Amniotic epithelial cell (primary cell): ENCODE measurements around the gene OAT.
"Not testable (repeated sequence)": the region's sequence is repeated elsewhere in the genome, so short reads cannot be mapped to it uniquely, and the experiment has no call there.

Source experiments
- DNase-seq: peaks from one replicate; pipeline ENCODE4 v3.0.0-alpha.2; 2010; ENCODE audit warnings: low read depth

OAT gene

GRCh38 chr10:124447751-124448466 lies 29.2 kb upstream of the OAT start:
- DNase-seq: no peak

- no peak for DNase-seq
Observed at GRCh38 chr10:124446830-124447750, 28.4 kb upstream of the OAT start.

- not testable (repeated sequence) for DNase-seq
Observed at GRCh38 chr10:124441694-124442093, 23.0 kb upstream of the OAT start.

DNA sequence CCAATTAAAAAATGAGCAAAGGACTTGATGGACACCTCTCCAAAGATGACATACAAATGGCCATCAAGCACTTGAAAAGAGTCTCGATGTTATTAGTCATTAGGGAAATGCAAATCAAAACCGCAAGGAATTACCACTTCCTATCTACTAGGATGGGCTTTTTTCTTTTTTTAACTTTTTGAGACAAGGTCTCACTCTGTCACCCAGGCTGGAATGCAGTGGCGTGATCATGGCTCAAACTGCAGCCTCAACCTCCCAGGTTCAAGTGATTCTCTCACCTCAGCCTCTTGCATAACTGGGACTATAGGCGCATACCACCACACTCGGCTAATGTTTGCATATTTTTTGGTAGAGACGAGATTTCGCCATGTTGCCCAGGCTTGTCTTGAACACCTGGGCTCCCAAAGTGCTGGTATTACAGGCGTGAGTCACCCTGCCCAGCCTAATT lies 17.5 kb upstream of the OAT start:
- no peak for DNase-seq

GRCh38 chr10:124435683-124436082 lies 17.0 kb upstream of the OAT start:
- not testable (repeated sequence) for DNase-seq

DNA sequence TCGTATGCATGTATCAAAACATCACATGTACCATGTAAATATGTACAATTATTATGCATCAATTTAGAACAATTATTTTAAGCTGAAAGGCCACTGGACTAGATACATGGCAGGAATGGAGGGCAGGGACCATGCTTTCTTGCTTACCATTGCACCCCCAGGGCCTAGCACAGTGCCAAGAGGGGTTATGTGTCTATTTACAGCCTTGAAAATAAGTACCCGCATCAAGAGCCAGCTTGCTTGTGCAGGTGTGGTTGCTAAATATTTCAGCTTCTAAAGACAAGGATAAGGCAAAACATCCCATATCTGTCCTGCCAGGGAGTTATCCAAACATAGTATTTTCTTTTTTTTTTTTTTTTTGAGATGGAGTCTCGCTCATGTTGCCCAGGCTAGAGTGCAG lies 14.7 kb upstream of the OAT start:
- no peak for DNase-seq

- DNase-seq: no peak
Observed at GRCh38 chr10:124430077-124430476, 11.4 kb upstream of the OAT start.

- no peak for DNase-seq
Observed at GRCh38 chr10:124429576-124429975, 10.9 kb upstream of the OAT start.

DNA sequence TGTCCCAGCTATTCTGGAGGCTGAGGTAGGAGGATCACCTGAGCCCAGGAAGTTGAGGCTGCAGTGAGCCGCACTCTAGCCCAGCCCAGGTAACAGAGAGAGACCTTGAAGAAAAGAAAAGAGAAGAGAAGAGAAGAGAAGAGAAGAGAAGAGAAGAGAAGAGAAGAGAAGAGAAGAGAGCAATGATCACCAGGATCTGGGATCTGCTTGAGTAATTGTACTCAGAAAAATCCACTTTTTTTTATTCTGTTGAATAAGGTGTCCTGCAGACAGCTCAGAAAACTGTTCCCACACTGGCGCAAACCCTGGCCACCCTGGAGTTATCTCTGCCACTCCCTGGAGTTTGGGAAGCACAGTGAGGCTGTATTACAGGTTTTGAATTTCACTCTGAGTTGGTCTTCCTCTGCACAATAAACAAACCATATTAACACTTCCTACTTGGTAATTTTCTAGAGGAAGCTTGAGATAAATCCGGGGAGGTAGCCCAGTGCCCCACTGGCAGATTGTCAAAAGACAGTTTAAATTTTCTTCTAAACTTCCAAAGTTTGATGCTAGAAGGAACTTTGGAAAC lies 9.6 kb upstream of the OAT start:
- no peak for DNase-seq

- DNase-seq: no peak
Observed at GRCh38 chr10:124425227-124425962, 6.7 kb upstream of the OAT start.

GRCh38 chr10:124423813-124424212 lies 5.1 kb upstream of the OAT start:
- DNase-seq: no peak

GRCh38 chr10:124422742-124423141 lies 4.0 kb upstream of the OAT start:
- no peak for DNase-seq

GRCh38 chr10:124420254-124420653 lies 1.5 kb upstream of the OAT start:
- no peak for DNase-seq

GRCh38 chr10:124419635-124420034 lies 912 bp upstream of the OAT start:
- DNase-seq: no peak

GRCh38 chr10:124417895-124418725 lies 613 bp downstream of the OAT start:
- peak; percentile 62 for DNase-seq

DNA sequence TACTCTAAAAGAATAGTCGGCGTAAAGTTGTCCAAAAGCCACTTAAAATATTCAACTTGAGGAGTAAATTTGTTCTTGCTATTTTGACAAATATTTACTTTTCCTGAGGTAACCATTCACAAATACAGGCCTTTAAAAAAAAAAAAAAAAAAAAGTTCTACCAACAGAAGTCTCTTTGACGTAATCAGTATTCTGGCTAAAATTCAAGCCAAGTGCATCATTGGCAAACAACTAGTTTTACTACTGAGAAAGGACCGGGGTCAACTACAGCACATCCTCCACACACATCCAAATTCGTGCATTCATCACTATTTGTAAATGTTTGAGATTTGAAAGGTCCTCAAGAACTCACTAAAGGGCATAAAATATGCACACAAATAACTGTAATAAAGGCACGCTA lies 2.0 kb downstream of the OAT start:
- no peak for DNase-seq

- DNase-seq: no peak
Observed at GRCh38 chr10:124415210-124415609, 3.5 kb downstream of the OAT start.

DNA sequence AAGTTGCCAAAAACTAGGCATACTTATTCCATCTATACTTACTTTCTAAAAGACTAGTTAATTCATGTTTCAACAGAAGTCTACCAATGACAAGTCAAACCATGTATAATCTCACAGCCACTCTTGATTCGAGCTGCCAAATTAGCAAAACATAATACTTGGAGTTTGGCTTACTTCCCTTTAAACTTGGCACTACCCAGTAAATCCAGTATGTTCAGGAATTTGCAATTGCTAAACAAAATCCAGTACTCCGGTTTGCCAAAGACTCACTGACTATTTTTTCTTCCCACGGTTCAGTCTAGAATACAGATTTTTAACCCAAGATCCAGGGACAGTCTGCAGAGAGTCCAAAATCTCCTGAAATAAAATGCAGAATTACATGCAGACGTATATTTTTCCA lies 4.6 kb downstream of the OAT start:
- peak; percentile 24 for DNase-seq

- no peak for DNase-seq
Observed at GRCh38 chr10:124409696-124410095, 9.0 kb downstream of the OAT start.

- DNase-seq: no peak
Observed at GRCh38 chr10:124408357-124408756, 10.4 kb downstream of the OAT start.

GRCh38 chr10:124407456-124407855 lies 11.3 kb downstream of the OAT start:
- no peak for DNase-seq
